ENCODE data around the gene CGB7. TPM values are rescaled to one million over a fixed set of nuclear protein-coding genes. Genes with fewer than 3 reads are reported as not detected.

The CGB7 gene
- total RNA-seq, 1 experiment from 2014 or later: 0.04 TPM

GRCh38 chr19:49101160-49101559 lies 43.6 kb upstream of the CGB7 start:
- peaks cover 8% of the 10 kb centered on the region for H3K4me1 ChIP-seq (ENCODE audit: insufficient read depth, low read length)
- H3F3A ChIP-seq (ENCODE audit: low read length, unreplicated experiment): peaks cover 6% of the 10 kb centered on the region
- ATAC-seq: no peak
- H3K4me2 ChIP-seq (ENCODE audit: low read length): no peak overlapping the region
- peaks cover 8% of the 10 kb centered on the region for H3K79me2 ChIP-seq (ENCODE audit: low read length)
- H3K9me2 ChIP-seq (replicated peaks; ENCODE audit: low read length): no peaks in the 10 kb centered on the region
- H3K9me3 ChIP-seq (ENCODE audit: low read length): no peaks in the 10 kb centered on the region
- TF ChIP-seq EZH2 (IDR thresholded peaks at IDR 0.05; ENCODE audit: low read length, unreplicated experiment) (no peak), EZH2phosphoT487 (IDR thresholded peaks at IDR 0.05; ENCODE audit: borderline replicate concordance, low read length) (no peak)
- TF ChIP-seq, protein P1, sequence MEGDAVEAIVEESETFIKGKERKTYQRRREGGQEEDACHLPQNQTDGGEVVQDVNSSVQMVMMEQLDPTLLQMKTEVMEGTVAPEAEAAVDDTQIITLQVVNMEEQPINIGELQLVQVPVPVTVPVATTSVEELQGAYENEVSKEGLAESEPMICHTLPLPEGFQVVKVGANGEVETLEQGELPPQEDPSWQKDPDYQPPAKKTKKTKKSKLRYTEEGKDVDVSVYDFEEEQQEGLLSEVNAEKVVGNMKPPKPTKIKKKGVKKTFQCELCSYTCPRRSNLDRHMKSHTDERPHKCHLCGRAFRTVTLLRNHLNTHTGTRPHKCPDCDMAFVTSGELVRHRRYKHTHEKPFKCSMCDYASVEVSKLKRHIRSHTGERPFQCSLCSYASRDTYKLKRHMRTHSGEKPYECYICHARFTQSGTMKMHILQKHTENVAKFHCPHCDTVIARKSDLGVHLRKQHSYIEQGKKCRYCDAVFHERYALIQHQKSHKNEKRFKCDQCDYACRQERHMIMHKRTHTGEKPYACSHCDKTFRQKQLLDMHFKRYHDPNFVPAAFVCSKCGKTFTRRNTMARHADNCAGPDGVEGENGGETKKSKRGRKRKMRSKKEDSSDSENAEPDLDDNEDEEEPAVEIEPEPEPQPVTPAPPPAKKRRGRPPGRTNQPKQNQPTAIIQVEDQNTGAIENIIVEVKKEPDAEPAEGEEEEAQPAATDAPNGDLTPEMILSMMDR (conservative IDR thresholded peaks at IDR 0.05; ENCODE audit: low read depth, low read length): no peak
- H2AFZ ChIP-seq (ENCODE audit: low read length): no peak overlapping the region
- intact Hi-C loops (cut with micrococcal nuclease): no loop called here
- no peaks in the 10 kb centered on the region for H3K27me3 ChIP-seq (ENCODE audit: low read length)
- CTCF ChIA-PET: no interaction called here
- no TSS peak for BruUV-seq (replicated peaks)
- DNase-seq: no peak
- no peak overlapping the region for H3K27ac ChIP-seq (ENCODE audit: low read length)
- H3K9ac ChIP-seq (ENCODE audit: low read length): no peak overlapping the region
- POLR2A ChIA-PET (ENCODE audit: unreplicated experiment): no interaction called here
- no peak overlapping the region for H3K4me3 ChIP-seq (ENCODE audit: low read length)
- peaks cover 41% of the 10 kb centered on the region for H3K36me3 ChIP-seq (ENCODE audit: low read depth, low read length)
- H4K20me1 ChIP-seq (ENCODE audit: low read length): peaks cover 12% of the 10 kb centered on the region

GRCh38 chr19:49098795-49099194 lies 41.2 kb upstream of the CGB7 start:
- H3K4me3 ChIP-seq (ENCODE audit: low read length): no peak overlapping the region
- DNase-seq (no peak), ATAC-seq (no peak)
- H3K27ac ChIP-seq (ENCODE audit: low read length): no peak overlapping the region
- no peak overlapping the region for H3K9ac ChIP-seq (ENCODE audit: low read length)
- TF ChIP-seq EZH2 (IDR thresholded peaks at IDR 0.05; ENCODE audit: low read length, unreplicated experiment) (no peak), EZH2phosphoT487 (IDR thresholded peaks at IDR 0.05; ENCODE audit: borderline replicate concordance, low read length) (no peak)
- TF ChIP-seq, protein P1 (conservative IDR thresholded peaks at IDR 0.05; ENCODE audit: low read depth, low read length): no peak
- peaks cover 27% of the 10 kb centered on the region for H3K79me2 ChIP-seq (ENCODE audit: low read length)
- peaks cover 37% of the 10 kb centered on the region for H3K36me3 ChIP-seq (ENCODE audit: low read depth, low read length)
- H3K4me1 ChIP-seq (ENCODE audit: insufficient read depth, low read length): peaks cover 8% of the 10 kb centered on the region
- H3K27me3 ChIP-seq (ENCODE audit: low read length): no peaks in the 10 kb centered on the region
- H2AFZ ChIP-seq (ENCODE audit: low read length): no peak overlapping the region
- no TSS peak for BruUV-seq (replicated peaks)
- peaks cover 19% of the 10 kb centered on the region for H4K20me1 ChIP-seq (ENCODE audit: low read length)
- H3K9me2 ChIP-seq (replicated peaks; ENCODE audit: low read length): no peaks in the 10 kb centered on the region
- peaks cover 6% of the 10 kb centered on the region for H3F3A ChIP-seq (ENCODE audit: low read length, unreplicated experiment)
- intact Hi-C loops (cut with micrococcal nuclease): loop anchor here (5.0 kb wide), 1 partner anchor 109 kb away; no protein-coding TSS in a partner anchor
- ChIA-PET POLR2A (ENCODE audit: unreplicated experiment) (no interaction called here), CTCF (interaction anchor here (1.6 kb wide), 1 partner anchor 29 kb away, joined by 16 read pairs; no protein-coding TSS in a partner anchor)
- H3K4me2 ChIP-seq (ENCODE audit: low read length): no peak overlapping the region
- no peaks in the 10 kb centered on the region for H3K9me3 ChIP-seq (ENCODE audit: low read length)
